ENCODE measurements around the gene DNAH6.

The DNAH6 gene

DNA sequence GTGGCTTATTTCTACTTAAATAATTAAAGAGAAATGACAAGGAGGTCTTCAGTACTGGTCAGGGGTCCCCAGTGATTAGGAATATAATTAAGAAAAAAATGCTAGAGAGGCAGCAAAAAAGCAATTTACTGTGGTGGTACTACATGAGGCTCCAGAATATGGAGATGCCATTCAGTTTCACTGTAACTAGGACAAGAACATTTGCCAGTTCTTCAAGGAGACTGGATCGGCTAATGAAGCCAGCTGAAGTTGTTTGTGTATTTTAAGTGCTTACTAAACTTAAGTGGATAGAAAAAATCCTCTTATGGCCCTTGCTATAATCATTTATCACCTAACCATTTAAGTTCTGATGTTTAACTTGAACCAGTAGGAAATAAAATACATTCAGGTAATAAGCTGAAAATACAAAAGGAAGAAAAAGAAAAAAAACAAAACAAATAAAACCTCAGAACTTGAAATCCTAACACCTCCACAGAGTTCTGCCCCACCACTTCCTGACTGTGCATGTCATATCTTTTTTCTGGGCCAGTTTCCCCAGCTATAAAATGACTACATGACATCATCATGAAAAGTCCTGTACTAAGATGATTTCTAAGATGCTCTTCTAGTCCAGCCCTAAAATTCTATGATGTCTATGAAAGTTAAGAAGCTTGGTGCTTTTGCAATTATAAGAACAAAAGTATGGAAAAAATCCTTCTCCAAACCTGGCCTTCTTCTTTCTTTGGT, 266.6 kb downstream of the DNAH6 start:
- CTCF ChIA-PET, result interaction anchor here (0.5 to 0.7 kb wide), 2 partner anchors 733 to 760 kb away, joined by 3 to 6 read pairs; no protein-coding TSS in a partner anchor
- no peak overlapping the region for H3K27ac ChIP-seq
- TF ChIP-seq, protein P1, sequence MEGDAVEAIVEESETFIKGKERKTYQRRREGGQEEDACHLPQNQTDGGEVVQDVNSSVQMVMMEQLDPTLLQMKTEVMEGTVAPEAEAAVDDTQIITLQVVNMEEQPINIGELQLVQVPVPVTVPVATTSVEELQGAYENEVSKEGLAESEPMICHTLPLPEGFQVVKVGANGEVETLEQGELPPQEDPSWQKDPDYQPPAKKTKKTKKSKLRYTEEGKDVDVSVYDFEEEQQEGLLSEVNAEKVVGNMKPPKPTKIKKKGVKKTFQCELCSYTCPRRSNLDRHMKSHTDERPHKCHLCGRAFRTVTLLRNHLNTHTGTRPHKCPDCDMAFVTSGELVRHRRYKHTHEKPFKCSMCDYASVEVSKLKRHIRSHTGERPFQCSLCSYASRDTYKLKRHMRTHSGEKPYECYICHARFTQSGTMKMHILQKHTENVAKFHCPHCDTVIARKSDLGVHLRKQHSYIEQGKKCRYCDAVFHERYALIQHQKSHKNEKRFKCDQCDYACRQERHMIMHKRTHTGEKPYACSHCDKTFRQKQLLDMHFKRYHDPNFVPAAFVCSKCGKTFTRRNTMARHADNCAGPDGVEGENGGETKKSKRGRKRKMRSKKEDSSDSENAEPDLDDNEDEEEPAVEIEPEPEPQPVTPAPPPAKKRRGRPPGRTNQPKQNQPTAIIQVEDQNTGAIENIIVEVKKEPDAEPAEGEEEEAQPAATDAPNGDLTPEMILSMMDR (conservative IDR thresholded peaks at IDR 0.05; ENCODE audit: low read depth), result no peak
- no peak for DNase-seq (ENCODE audit: low spot score)
- POLR2A ChIA-PET (ENCODE audit: low non-redundant PET), result no interaction called here

DNA sequence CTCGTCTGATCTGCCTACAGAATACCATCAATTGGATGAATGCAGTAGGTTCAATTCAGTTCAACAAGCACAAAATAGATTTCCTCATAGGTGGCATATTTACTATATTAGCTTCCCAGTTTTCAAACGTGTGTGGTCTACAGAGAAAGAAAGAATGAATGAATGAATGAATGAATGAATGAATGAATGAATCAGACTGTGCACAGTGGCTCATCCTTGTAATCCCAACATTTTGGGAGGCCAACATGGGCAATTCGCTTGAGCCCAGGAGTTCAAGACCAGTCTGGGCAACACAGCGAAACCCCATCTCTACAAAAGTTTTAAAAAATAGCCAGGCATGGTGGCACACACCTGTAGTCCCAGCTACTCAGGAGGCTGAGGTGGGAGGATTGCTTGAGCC, 269.7 kb downstream of the DNAH6 start:
- TF ChIP-seq, protein P1 (conservative IDR thresholded peaks at IDR 0.05; ENCODE audit: low read depth), result no peak
- POLR2A ChIA-PET (ENCODE audit: low non-redundant PET), result no interaction called here
- no peak for DNase-seq (ENCODE audit: low spot score)
- CTCF ChIA-PET, result interaction anchor here (0.7 kb wide), 2 partner anchors 80 to 116 kb away, joined by 3 to 8 read pairs; no protein-coding TSS in a partner anchor
- no peak overlapping the region for H3K27ac ChIP-seq

DNA sequence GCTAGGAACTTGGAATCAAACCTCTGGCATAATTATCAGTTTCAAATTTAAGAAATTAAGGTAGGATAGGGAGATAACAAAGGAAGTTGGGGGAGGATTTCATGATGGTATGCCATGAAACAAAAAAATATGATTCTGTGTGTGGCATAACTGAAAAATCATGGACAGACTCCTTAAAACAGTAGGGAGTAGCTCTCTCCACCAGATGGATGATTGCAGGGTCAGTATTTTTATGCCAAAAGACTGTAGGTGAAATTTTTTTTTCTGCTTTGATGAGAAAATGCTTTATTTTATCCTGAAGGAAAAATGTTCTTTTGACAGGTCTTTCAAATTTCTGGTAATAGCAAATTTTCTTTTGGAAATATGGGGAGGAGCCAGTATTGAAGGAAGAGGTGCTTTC, 270.3 kb downstream of the DNAH6 start:
- TF ChIP-seq, protein P1 (conservative IDR thresholded peaks at IDR 0.05; ENCODE audit: low read depth), result no peak
- no peak overlapping the region for H3K27ac ChIP-seq
- ChIA-PET CTCF (interaction anchor here (0.7 kb wide), 1 partner anchor 79 kb away, joined by 8 read pairs; no protein-coding TSS in a partner anchor), POLR2A (ENCODE audit: low non-redundant PET) (interaction anchor here (0.7 kb wide), 1 partner anchor 60 kb away, joined by 7 read pairs; no protein-coding TSS in a partner anchor)
- DNase-seq (ENCODE audit: low spot score), result no peak

DNA sequence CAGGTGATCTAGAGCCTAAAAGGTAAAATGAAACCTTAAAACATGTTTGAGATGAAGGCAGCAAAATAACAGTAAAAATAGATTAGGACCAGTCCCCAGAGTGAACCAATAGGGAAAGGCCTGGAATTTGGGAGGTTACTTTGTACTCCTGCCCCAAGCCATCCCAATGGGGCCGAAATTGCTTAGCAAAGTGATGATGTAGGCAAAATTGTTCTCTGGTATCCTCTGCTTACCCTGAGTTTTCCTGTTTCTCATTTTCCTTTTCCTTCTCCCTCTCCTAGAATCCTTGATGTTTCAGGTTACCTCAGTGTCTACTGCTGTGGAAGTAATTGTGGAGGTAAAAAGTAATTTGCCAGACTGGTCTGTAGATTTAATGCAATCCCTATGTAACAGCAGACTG, 271.7 kb downstream of the DNAH6 start:
- TF ChIP-seq, protein P1 (conservative IDR thresholded peaks at IDR 0.05; ENCODE audit: low read depth), result no peak
- POLR2A ChIA-PET (ENCODE audit: low non-redundant PET), result no interaction called here
- CTCF ChIA-PET, result no interaction called here
- no peak overlapping the region for H3K27ac ChIP-seq
- no peak for DNase-seq (ENCODE audit: low spot score)

DNA sequence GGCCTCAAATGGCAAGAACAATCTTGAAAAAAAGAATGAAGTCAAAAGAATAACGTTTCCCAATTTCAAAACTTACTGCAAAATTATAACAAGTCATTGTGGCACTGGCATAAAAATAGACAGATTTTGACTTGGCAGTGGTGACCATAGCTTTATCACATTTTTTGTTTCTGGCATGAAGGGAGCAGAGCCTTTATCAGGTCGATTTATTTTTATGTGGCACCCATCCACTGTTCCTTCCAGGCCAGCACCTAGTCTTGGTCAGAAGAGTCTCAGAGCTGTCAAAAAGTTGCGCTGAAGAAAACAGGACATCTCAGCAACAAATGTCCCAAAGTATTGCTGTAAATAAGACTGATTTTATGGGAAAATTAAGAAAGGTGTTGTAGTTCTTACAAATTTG, 272.2 kb downstream of the DNAH6 start:
- no peak overlapping the region for H3K27ac ChIP-seq
- no peak for DNase-seq (ENCODE audit: low spot score)
- ChIA-PET POLR2A (ENCODE audit: low non-redundant PET) (no interaction called here), CTCF (no interaction called here)
- TF ChIP-seq, protein P1 (conservative IDR thresholded peaks at IDR 0.05; ENCODE audit: low read depth), result no peak

DNA sequence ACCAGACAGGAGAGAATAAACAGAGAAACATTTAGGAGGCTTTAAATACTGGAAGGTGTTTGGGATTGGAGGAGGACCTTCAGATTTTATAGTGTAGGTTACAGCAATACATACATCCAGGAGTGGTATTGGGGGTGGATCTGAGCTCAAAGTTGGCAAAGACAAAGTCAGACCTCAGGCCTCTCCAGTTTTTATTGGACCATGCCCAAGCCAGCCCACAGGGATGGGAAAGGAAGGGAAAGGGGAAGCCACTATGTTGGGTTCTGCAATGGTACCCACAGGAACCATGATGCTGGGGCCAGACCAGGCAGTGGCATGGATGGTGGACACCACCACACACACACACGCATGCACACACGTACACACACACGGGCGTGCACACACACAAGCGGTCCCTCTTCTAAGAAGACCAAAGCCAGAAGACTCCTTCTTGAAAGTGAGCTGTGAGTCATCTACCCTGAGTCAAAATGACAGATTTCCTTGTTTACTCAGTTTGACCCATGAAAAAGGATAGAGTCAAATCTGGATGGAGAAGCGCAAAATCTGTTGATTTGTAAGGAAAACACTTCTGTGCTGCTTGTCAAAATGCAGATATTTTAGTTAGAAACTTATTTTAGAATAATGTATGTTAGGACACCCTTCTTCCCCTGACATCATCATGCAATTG, 276.7 kb downstream of the DNAH6 start:
- DNase-seq (ENCODE audit: low spot score), result no peak
- POLR2A ChIA-PET (ENCODE audit: low non-redundant PET), result no interaction called here
- H3K27ac ChIP-seq, result no peak overlapping the region

More for the DNA sequence above, 276.7 kb downstream of the DNAH6 start:
- TF ChIP-seq, protein P1 (conservative IDR thresholded peaks at IDR 0.05; ENCODE audit: low read depth), result no peak
- CTCF ChIA-PET, result no interaction called here

All from RWPE1 (cell line).